ENCODE measurements around the gene DYNC1H1.

Gene DYNC1H1

GRCh38 chr14:101947904-101948665 is 16.3 kb upstream of the DYNC1H1 start (continued):
- TF ChIP-seq PRDM2 (tag by site-specific recombination; IDR thresholded peaks at IDR 0.05; ENCODE audit: borderline replicate concordance) (no peak), ZNF660 (tag by site-specific recombination; IDR thresholded peaks at IDR 0.05) (peak; percentile 71), ZNF449 (tag by site-specific recombination; IDR thresholded peaks at IDR 0.05) (0 out of 2 replicates have a peak, but pooled peaks have one; percentile 7), GLIS2 (tag by site-specific recombination; IDR thresholded peaks at IDR 0.05) (no peak), ATF2 (tag by site-specific recombination; IDR thresholded peaks at IDR 0.05; ENCODE audit: low read depth) (peak; percentile 70), ZFP37 (tag by site-specific recombination; IDR thresholded peaks at IDR 0.05) (peak; percentile 46; the same call in 1 of the 2 replicates), ZNF776 (tag by site-specific recombination; IDR thresholded peaks at IDR 0.05; ENCODE audit: borderline replicate concordance) (no peak), ZXDB (tag by site-specific recombination; IDR thresholded peaks at IDR 0.05) (peak; percentile 93), ZBTB44 (tag by site-specific recombination; IDR thresholded peaks at IDR 0.05) (peak; percentile 58; the same call in 1 of the 2 replicates), REST (tag by site-specific recombination; IDR thresholded peaks at IDR 0.05) (no peak), ZEB2 (tag by site-specific recombination; IDR thresholded peaks at IDR 0.05) (peak; percentile 96), ZNF148 (tag by site-specific recombination; IDR thresholded peaks at IDR 0.05; ENCODE audit: borderline replicate concordance) (no peak), ZNF843 (tag by site-specific recombination; IDR thresholded peaks at IDR 0.05) (peak; percentile 12; the same call in 1 of the 2 replicates), PBX3 (CRISPR knock-in tag; IDR thresholded peaks at IDR 0.05) (peak; percentile 62; the same call in 1 of the 2 replicates), ZNF521 (tag by site-specific recombination; IDR thresholded peaks at IDR 0.05) (no peak), ZSCAN30 (tag by site-specific recombination; IDR thresholded peaks at IDR 0.05) (peak; percentile 85; the same call in 1 of the 2 replicates), KLF7 (tag by site-specific recombination; IDR thresholded peaks at IDR 0.05; ENCODE audit: borderline replicate concordance) (peak; percentile 93; the same call in 1 of the 2 replicates), BCL11A (tag by site-specific recombination; IDR thresholded peaks at IDR 0.05; ENCODE audit: low read depth) (peak; percentile 26; the same call in 1 of the 2 replicates)
